ELF-1 (cell line): ENCODE results near the gene RAB25.
"Not testable (repeated sequence)": the region's sequence is repeated elsewhere in the genome, so short reads cannot be mapped to it uniquely, and the experiment has no call there.

ENCODE experiments used
- DNase-seq: peaks from one replicate; pipeline ENCODE4 v3.0.0-alpha.2; 2016; ENCODE audit warnings: low read depth, low spot score

Gene RAB25

DNA sequence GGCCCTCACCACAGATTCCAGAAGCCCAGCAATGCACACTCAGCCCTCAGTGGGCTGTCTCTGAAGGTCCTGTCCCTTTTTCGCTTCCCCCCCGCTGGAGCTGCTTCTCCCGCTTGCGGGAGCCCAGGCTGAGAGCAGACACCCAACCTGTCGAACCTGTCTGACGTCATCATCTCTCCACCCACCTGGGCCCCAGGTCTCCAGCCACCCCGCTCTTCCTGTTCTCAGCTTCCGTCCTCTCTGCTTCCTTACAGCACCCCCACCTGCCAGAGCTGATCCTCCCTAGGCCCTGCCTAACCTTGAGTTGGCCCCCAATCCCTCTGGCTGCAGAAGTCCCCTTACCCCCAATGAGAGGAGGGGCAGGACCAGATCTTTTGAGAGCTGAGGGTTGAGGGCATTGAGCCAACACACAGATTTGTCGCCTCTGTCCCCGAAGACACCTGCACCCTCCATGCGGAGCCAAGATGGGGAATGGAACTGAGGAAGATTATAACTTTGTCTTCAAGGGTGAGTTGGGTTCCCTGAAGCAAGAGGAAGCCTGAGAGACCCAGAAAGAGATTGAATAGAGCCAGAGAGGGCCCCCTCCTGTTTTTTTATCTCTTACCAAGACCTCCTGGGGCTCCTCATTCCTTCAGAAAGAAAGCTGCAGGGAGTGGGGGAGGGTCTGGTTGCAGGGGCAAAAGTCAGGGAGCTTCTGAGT is at the start of gene RAB25:
RAB25 (plus strand) TSS at position 224 of the 700 bp plus-strand sequence; CDS start at position 465, 241 bp downstream.
- DNase-seq: peak; percentile 94

DNA sequence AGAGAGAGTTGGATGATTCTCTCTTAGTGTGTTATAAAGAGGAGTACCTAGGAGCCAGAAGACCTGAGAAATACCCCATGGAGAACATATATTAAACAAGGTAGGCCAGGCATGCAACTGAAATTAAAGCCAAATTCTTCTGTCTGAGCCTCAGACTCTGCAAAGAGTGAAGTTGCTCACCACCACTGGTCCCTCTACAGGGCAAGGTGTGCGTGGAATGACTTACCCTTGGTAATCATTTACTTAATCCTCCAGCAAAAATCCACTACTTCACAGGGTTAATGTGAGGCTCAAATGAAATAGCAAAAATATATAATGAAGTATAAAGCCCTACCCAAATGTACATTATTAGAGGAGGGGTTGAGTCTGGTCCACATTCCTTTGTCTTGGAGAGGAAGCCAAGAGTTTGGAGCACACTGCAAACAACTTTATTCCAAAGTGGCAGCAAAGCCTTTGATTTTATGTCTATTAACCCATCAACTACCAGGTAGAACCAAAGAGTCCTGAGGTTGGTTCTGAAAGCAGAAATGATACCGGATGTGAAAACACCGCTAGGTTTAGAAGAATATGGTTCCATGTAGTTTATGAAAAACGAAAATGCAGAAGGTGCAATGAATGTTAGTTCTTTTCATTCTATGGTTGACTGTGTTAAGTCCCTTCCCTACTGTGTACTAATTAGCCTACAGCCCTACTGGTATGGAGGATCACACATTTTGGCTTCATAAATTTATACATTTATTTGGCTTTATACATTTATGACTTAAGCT is 48.7 kb upstream of the RAB25 start:
- DNase-seq: no peak

- no peak for DNase-seq
These were observed 46.1 kb upstream of the RAB25 start for GRCh38 chr1:156014829-156015228.

DNA sequence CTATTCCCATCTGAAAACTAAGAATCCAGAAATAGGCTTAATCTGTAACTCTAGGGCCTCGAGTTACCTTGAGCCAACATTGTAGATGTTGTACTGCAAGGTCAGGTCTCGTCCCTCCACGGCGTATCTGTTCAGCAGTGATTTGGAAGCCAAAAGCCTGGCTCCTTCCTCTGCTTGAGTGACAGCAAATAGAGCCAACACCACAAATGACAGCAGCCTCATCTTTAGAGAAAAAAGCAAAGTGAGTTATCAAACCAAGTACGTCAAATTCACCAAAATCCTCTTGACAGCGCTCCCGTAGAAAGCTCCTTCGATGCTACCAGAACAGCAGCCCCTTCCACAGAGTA is 41.0 kb upstream of the RAB25 start:
- no peak for DNase-seq

DNA sequence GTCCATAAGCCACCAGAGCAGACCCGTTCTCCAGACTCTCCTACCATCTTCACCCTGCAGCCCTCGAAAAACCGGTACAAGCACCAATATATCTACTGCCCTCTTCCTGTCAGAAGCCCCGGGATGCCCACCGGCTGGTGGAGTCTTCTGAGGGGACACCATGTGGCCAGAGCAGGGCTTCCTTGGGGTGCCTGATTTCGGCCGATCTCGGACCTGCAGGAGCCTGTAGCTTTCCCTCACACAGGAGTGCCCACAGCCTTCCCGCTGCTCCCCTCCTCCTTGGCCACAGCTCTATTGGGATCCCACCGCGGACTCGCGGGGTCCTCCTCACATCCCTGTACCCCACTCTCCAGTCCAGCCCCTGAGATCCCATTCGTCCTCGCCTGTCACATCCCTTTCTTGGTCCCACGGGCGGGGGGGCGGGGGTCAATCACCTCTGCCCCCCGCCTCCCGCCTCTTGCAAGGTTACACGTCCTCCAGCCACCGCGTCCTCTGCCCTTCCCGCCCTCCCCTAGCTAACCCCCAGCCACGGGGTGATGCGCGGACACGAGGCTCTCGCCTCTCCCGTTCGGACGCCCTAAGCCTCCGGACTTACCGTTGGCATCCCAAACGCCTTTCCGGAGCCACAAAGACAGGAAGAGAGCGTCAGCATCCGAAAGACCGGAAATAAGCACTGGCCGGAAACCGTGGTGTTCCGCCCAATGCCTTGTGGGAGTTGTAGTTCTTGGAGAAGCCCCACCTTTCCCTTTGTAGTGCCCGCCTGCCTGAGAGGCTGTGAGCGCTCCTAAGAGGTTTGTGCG is 40.5 kb upstream of the RAB25 start, which contains the start of gene SSR2:
SSR2 (minus strand) TSS at position 659 of the 800 bp plus-strand sequence. CDS start 784 bp downstream, outside the sequence.
- DNase-seq: peak; percentile 96

DNA sequence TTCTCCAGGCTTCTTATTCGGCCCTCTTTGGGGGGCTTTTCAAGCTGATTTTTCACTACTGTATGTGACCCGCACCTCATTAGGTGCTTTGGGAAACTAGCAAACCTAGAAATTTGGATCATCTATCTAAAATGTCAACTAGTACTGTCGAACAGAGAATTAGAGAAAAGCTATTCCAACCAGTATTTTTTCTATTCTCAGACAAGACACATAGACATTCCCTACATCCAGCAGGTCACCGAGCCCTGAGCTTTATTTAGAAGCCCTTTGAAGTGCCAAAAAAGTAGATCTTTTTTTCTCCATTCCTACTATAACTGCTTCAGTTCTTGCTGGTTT is 39.9 kb upstream of the RAB25 start:
- no peak for DNase-seq

DNA sequence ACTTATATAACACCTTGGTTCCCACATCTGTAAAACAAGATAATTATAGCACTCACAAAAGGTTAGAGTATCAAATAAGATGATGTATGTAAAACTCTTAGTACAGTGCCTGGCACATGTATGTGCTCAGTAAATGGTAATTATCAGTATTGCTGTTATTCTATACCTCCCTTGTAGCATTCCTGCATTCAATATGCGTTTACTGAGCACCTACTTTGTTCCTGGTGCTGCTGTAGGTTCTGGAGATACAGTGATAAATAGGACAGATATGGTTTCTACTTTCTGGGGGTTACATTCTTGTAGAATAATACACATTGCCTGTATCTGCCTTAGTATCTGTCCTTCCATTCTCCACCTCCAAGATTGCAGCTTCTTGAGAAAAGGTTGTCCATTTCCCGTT is 39.0 kb upstream of the RAB25 start:
- DNase-seq: no peak

DNA sequence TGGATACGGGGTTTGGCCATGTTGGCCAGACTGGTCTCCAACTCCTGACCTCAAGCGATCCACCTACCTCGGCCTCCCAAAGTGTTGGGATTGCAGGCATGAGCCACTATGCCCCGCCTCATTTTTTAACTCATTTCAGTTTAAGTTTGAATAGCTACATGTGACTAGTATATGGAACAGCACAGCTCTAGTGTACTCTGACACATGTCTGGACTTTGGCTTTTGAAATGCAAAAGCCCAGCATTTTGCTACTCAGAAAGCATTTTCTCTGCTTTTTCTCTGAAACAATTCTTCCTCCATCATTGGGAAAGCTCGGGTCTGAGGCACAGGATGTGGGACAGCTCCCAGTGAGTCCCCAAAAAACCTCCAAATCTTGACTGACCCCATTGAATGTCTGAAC is 36.2 kb upstream of the RAB25 start:
- DNase-seq: no peak

- peak; percentile 78 for DNase-seq
These were observed 35.1 kb upstream of the RAB25 start for GRCh38 chr1:156025876-156026275.

- no peak for DNase-seq
These were observed 34.4 kb upstream of the RAB25 start for GRCh38 chr1:156026588-156026987.

DNA sequence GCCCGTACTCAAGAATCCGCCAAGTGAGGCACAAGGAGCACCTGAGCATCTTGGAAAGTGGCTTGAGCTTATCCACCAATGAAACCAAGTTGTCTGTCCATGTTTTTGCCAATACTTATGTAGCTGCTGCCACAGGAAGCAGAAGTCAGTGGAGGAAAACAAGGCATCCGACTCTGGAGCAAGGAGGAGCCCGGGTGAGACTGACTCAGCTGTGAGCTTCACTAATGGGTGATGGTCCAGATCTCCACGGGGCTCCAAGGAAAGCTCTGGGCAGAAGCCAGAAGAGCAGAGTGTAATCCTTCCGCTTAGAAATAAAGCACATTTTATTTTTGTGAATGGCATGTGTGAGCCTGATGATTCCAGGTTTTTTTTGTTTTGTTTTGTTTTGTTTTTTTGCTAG is 27.9 kb upstream of the RAB25 start:
- DNase-seq: no peak

DNA sequence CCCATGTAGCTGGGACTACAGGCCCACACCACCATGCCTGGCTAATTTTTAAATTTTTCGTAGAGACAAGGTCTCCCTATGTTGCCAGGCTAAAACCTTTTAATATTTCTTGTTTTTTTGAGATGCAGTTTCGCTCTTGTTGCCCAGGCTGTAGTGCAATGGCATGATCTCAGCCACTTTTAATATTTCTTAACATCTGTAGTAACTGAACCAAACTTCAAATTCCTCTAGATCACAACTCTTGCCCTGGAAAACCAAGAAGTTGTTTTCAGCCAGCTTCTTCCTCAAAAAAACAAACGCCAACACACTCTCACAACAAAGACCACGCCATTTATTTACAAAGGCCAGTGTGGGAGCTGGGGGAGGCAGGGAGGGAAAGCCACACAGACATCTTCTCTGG is 26.0 kb upstream of the RAB25 start:
- not testable (repeated sequence) for DNase-seq

GRCh38 chr1:156042828-156043227 is 18.1 kb upstream of the RAB25 start:
- DNase-seq: no peak

GRCh38 chr1:156045076-156045475 is 15.9 kb upstream of the RAB25 start:
- no peak for DNase-seq

DNA sequence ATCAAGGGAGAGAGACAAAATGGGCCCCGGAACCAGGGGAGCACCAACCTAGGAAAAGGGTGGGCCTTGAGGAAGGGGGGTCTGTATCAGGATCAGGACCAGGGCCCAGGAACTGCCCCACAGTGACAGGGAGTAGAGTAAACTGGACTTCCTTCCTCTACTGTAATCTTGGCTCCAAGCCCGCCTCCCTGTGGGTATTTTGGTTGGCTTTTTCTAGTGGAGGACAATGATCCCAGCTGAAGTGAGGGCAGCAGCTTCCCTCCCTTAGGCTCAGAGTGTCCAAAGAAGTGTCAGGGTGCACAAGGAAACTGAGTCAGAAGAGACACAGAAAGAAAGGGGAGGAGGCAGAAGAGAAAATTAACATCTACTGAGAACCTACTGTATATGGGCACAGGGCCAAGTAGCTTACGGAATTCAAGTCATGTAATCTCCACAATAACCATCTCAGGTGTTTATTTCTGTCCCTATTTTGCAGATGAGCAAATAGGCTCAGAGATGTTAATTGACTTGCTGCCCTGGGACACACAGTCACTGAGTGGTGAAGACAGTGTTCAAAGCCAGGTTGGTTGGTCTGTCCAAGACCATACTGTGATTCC is 12.2 kb upstream of the RAB25 start:
- DNase-seq: no peak

GRCh38 chr1:156050376-156050775 is 10.6 kb upstream of the RAB25 start:
- DNase-seq: no peak

- DNase-seq: peak; percentile 34
These were observed 9.8 kb upstream of the RAB25 start for GRCh38 chr1:156051011-156051725.

DNA sequence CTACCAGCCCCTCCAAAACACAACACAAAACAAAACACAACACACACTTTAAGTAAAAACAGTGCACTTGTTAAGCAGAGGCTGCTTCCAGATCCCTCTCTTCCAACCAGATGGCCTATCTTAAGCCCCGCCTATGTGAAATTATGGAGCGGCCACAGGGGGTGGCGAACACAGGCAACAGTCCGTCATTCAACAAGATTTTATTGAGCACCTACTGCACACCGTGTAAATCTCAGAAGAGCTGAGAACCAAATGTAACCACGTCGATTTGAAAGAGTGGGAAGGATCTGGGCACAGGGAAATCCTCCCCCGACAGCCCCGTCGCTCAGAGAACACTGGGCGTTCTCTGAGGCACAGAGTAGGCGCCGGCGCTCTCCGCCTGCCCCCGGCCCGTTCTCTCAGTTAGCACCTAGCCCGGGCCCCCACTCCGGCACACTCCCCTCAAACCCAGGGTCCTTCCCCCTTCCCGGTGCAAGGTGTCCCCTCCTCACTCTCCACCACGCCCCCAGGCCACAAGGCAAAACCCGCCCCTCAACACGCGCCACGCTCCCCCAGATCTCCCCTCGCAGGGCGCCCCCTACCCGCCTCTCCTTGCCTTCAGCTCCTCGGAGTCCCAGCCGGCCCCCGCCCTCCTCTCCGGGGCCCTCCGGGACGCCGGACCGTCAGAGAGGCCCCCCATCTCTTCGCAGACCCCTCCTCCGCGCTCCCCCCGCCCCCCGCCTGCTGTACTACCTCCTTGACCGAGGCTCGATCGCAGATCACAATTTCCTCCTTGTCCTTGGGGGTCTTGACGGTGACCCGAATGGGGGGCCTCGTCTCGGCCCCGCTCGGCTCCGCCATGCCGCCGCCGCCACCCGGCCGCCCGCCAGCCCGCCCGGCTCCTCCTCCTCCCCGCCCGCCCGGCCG is 7.8 kb upstream of the RAB25 start:
- peak; percentile 74 for DNase-seq

GRCh38 chr1:156053768-156054499 is 7.0 kb upstream of the RAB25 start, which contains the start of gene UBQLN4:
Gene UBQLN4 (minus strand): TSS chr1:156053798. CDS start chr1:156053701, 97 bp downstream.
- peak; percentile 87 for DNase-seq
